MM.1S (cell line): ENCODE data around the gene ACSF3.

Source experiments
- CTCF ChIP-seq: fragments of 300-600 bp; sonication (generic); IDR thresholded peaks from 2 replicates; pipeline ENCODE4 v1.5.1; 2016; ENCODE audit warnings: antibody characterized with exemption, low read length, mixed read lengths
- EZH2 ChIP-seq: fragments of 300-600 bp; sonication (generic); optimal IDR thresholded peaks from 2 replicates; pipeline ENCODE3; 2017; ENCODE audit warnings: low read depth, mild to moderate bottlenecking, antibody characterized with exemption, low read length, mixed read lengths
- EZH2phosphoT487 ChIP-seq: fragments of 300-600 bp; sonication (generic); IDR thresholded peaks from 2 replicates; pipeline ENCODE4 v1.6.1; 2018; ENCODE audit warnings: antibody characterized with exemption, low read length

GRCh38 chr16:89202422-89203215, 109.0 kb downstream of the ACSF3 start:
- TF ChIP-seq CTCF, result no peak
- TF ChIP-seq EZH2, result no peak
- no peak for TF ChIP-seq EZH2phosphoT487
